Stomach (tissue), 9 donors: ENCODE results near the gene PPM1L. TPM values are rescaled to one million over a fixed set of nuclear protein-coding genes. Genes with fewer than 3 reads are reported as not detected.
A peak's percentile ranks its signal among the peaks of the same experiment; 100 is the strongest.

Source experiments
- DNase-seq, 2 donors: peaks; one replicate each; pipeline versions ENCODE4 v3.0.0 to v3.0.0-alpha.2; 2013 to 2019
- H3K27ac ChIP-seq, 5 donors: fragments of 200-600 bp in 4 of 5; sonication (generic) in 4 of 5; one replicate each; pipeline ENCODE4 v1.5.1; 2013 to 2019; ENCODE audit warnings: mild to moderate bottlenecking in 1 of 5, moderate library complexity in 1 of 5
- H3K27me3 ChIP-seq, 3 donors: fragments of 200-600 bp; sonication (generic); one replicate each; pipeline ENCODE4 v1.5.1; 2017 to 2019; ENCODE audit warnings: mixed run types in 1 of 3
- H3K36me3 ChIP-seq, 4 donors: fragments of 200-600 bp; sonication (generic); 1 replicate in 3 of 4; 2 replicates in 1 of 4; pipeline ENCODE4 v1.5.1; 2016 to 2019
- H3K4me1 ChIP-seq, 4 donors: fragments of 200-600 bp; sonication (generic); one replicate each; pipeline ENCODE4 v1.5.1; 2016 to 2019
- H3K4me3 ChIP-seq, 4 donors: fragments of 200-600 bp; sonication (generic) in 3 of 4; one replicate each; pipeline ENCODE4 v1.5.1; 2016 to 2019; ENCODE audit warnings: mild to moderate bottlenecking in 1 of 4
- H3K9me3 ChIP-seq, 4 donors: fragments of 200-600 bp; sonication (generic); one replicate each; pipeline ENCODE4 v1.5.1; 2016 to 2019
- EP300 ChIP-seq: sonication (generic); formaldehyde crosslinking; IDR thresholded peaks from one replicate; pipeline ENCODE4 v1.6.1; 2017; ENCODE audit warnings: antibody characterized with exemption
- POLR2A ChIP-seq, 4 donors: fragments of 450-650 bp; IDR thresholded peaks; one replicate each; pipeline ENCODE4 v1.6.1; 2016; ENCODE audit warnings: antibody characterized with exemption in 4 of 4, control low read depth in 2 of 4, mild to moderate bottlenecking in 1 of 4, moderate library complexity in 1 of 4
- POLR2AphosphoS5 ChIP-seq, 3 donors: sonication (generic); formaldehyde crosslinking; IDR thresholded peaks; one replicate each; pipeline ENCODE4 v1.6.1; 2016; ENCODE audit warnings: antibody characterized with exemption in 3 of 3
- WGBS, 5 donors: extraction: QIAGEN DNeasy Blood & Tissue Kit in 3 of 5; methylation state at CpG; one replicate each; pipeline versions ENCODE4 v1.1.5 to v1.1.7; 2013 to 2018; 5-methylcytosine and 5-hydroxymethylcytosine counted together
- intact Hi-C: fragments of 100-400 bp; cut with DNase I; formaldehyde crosslinking; loops from one replicate; pipeline ENCODE4 v1.15.1; 2023; ENCODE audit warnings: low total_unique reads
- polyA plus RNA-seq, 3 donors: library from polyadenylated mRNA; stranded (reverse); fragments of 200-250 nt; gene quantifications; one replicate each; pipeline ENCODE4 v1.2.3, GENCODE V29; 2013
- total RNA-seq, 5 donors: library from RNA; depleted of rRNA; stranded (reverse); fragments of >200 nt; gene quantifications; one replicate each; pipeline versions ENCODE4 v1.1.0 to v1.2.3, GENCODE V29; 2014 to 2016
- TF ChIP-seq, protein P1 (sequence below), 7 experiments: fragments of 450-650 bp in 4 of 7; fragments of 200-600 bp in 3 of 7; sonication (generic) in 3 of 7; IDR thresholded peaks; one replicate each; pipeline ENCODE4 v1.5.1; 2016 to 2019; ENCODE audit warnings: antibody characterized with exemption in 7 of 7, control low read depth in 2 of 7, mild to moderate bottlenecking in 1 of 7
- donor health status: healthy with polysubstance abuse.
- donor health status: Bipolar disorder and iron deficiency.
- donor health status: healthy.

Gene PPM1L
- total and polyA plus RNA-seq, 8 donors: 0.61 to 45.1 (median 15.2) TPM

DNA sequence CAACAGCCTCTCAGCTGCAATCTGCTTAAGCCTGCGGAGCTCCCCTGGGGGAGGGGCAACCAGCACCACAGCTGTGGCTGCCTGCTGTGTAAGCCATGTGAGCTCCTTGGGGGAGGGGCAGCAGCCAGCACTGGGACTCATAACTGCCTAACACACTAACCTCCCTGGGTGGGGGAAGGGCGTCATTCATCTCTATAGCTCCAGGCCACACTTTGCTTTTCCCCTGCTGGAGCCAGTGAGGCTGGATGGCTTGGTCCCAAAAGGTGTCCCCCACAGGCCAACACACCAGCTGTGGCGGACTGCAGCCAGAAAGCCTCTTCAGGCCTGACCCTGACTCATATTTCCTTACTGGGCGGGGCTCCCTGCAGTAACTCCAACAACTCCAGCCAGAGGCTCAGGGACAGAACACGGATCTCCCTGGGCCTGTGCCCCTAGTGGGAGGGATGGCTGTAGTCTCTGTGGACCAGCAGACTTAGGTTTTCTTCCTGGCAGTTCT lies 129.8 kb downstream of the PPM1L start:
- Histone ChIP-seq H3K9me3 (peaks cover 0 to 4% (median 0%) of the 10 kb centered on the region in 4 donors), H3K4me3 (no peak overlapping the region), H3K27ac (no peak overlapping the region), H3K4me1 (peaks cover 0 to 9% (median 2%) of the 10 kb centered on the region in 4 donors), H3K27me3 (no peaks in the 10 kb centered on the region), H3K36me3 (no peaks in the 10 kb centered on the region)
- DNase-seq: peak; percentile 44 to 86
- 50 to 66% (median 60%) methylated on average over 4 to 5 of the region's 5 CpGs for WGBS, 5 donors
- intact Hi-C loops: no loop called here
- TF ChIP-seq POLR2A (IDR thresholded peaks at IDR 0.05) (no peak), POLR2AphosphoS5 (IDR thresholded peaks at IDR 0.05) (no peak), EP300 (no peak)
- TF ChIP-seq, protein P1, sequence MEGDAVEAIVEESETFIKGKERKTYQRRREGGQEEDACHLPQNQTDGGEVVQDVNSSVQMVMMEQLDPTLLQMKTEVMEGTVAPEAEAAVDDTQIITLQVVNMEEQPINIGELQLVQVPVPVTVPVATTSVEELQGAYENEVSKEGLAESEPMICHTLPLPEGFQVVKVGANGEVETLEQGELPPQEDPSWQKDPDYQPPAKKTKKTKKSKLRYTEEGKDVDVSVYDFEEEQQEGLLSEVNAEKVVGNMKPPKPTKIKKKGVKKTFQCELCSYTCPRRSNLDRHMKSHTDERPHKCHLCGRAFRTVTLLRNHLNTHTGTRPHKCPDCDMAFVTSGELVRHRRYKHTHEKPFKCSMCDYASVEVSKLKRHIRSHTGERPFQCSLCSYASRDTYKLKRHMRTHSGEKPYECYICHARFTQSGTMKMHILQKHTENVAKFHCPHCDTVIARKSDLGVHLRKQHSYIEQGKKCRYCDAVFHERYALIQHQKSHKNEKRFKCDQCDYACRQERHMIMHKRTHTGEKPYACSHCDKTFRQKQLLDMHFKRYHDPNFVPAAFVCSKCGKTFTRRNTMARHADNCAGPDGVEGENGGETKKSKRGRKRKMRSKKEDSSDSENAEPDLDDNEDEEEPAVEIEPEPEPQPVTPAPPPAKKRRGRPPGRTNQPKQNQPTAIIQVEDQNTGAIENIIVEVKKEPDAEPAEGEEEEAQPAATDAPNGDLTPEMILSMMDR (IDR thresholded peaks at IDR 0.05): no peak

DNA sequence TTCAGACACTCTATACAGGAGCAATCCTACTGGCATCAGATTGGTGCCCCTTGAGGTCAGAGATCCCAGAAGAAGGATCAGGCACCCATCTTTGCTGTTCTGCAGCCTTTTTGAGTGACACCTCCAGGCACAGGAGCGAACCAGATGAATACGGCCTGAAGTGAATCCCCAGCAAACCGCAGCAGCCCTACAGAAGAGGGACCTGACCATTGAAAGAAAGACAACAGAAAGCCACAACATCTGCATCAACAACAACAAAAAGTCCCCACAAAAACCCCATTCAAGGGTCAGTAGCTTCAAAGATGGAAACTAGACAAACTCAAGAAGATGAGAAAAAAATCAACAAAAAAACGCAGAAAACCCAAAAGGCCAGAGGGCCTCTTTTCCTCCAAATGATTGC lies 130.4 kb downstream of the PPM1L start:
- Histone ChIP-seq H3K27me3 (no peaks in the 10 kb centered on the region), H3K4me1 (peaks cover 0 to 9% (median 2%) of the 10 kb centered on the region in 4 donors), H3K9me3 (peaks cover 0 to 4% (median 0%) of the 10 kb centered on the region in 4 donors), H3K27ac (no peak overlapping the region), H3K36me3 (no peaks in the 10 kb centered on the region), H3K4me3 (no peak overlapping the region)
- TF ChIP-seq EP300 (no peak), POLR2A (IDR thresholded peaks at IDR 0.05) (no peak), POLR2AphosphoS5 (IDR thresholded peaks at IDR 0.05) (no peak)
- TF ChIP-seq, protein P1 (IDR thresholded peaks at IDR 0.05): no peak
- 67 to 93% (median 74%) methylated on average over 4 of the region's 4 CpGs for WGBS, 5 donors
- DNase-seq: no peak
- intact Hi-C loops: no loop called here

DNA sequence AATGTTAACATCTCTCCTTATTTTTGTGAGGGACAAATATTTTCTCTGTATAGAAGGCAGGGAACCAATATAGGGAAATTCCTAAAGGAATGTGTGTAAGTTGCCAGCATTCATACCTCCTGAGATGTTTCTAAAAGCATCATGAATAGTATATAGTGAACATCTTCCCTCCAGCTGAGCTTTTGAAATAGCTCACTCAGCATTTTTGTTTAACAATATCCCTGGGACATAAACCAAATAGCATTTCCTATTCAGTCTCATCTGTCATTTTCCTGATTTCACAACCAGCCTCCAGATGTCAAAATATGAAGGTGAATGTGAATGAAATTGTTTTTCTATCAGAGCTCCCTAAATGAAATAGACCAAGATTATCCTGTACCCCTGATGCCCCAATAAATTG lies 137.2 kb downstream of the PPM1L start:
- Histone ChIP-seq H3K27me3 (no peaks in the 10 kb centered on the region), H3K27ac (no peak overlapping the region), H3K9me3 (peaks cover 0 to 4% (median 0%) of the 10 kb centered on the region in 4 donors), H3K36me3 (no peaks in the 10 kb centered on the region), H3K4me1 (no peaks in the 10 kb centered on the region), H3K4me3 (no peak overlapping the region)
- no peak for DNase-seq
- intact Hi-C loops: no loop called here
- TF ChIP-seq POLR2A (IDR thresholded peaks at IDR 0.05): no peak
- no peak for TF ChIP-seq EP300
- TF ChIP-seq, protein P1 (IDR thresholded peaks at IDR 0.05): no peak
- TF ChIP-seq POLR2AphosphoS5 (IDR thresholded peaks at IDR 0.05): no peak

DNA sequence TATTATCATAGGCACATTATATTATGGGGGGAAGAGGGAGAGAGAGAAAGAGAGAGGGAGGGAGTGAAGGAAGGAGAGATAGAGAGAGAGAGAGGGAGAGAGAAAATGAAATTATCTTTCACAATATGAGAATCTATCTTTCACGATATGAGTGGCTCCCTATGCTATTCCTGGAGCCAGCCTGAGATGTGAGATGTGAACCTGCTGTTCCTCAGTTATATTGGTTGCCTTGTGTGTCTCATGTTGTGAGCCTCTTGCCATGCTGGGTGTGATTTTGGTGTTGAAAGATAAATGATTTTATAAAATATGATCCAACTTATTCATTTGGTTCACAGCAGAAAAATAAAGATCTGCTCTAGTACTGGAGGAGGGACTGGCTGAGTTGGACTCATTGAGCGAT lies 148.7 kb downstream of the PPM1L start:
- Histone ChIP-seq H3K9me3 (peaks cover 0 to 9% (median 6%) of the 10 kb centered on the region in 4 donors), H3K27ac (no peak overlapping the region), H3K36me3 (no peaks in the 10 kb centered on the region), H3K4me3 (no peak overlapping the region), H3K4me1 (no peaks in the 10 kb centered on the region), H3K27me3 (no peaks in the 10 kb centered on the region)
- intact Hi-C loops: no loop called here
- TF ChIP-seq, protein P1 (IDR thresholded peaks at IDR 0.05): no peak
- TF ChIP-seq POLR2A (IDR thresholded peaks at IDR 0.05) (no peak), EP300 (no peak), POLR2AphosphoS5 (IDR thresholded peaks at IDR 0.05) (no peak)
- 84 to 93% (median 89%) methylated on average over 2 of the region's 2 CpGs for WGBS, 5 donors
- no peak for DNase-seq
